Urothelium cell line (cell line): ENCODE results near the gene KIAA0408.

Source experiments
- DNase-seq: peaks from one replicate; pipeline ENCODE4 v3.0.0; 2011; ENCODE audit warnings: low spot score, mixed read lengths
- FAIRE-seq: peaks from 2 replicates; lab custom pipeline; 2011; peaks lifted over from hg19 to GRCh38; lab: Jason Lieb, UNC

KIAA0408 gene

GRCh38 chr6:127459231-127459641 is at the start of gene KIAA0408:
TSS of gene KIAA0408 (minus strand) at chr6:127459389. CDS start at chr6:127453981, 5,408 bp downstream.
- no peak for FAIRE-seq
- DNase-seq: no peak

- no peak for DNase-seq
- FAIRE-seq: no peak
Measured at GRCh38 chr6:127506894-127507293, 47.7 kb upstream of the KIAA0408 start.

DNA sequence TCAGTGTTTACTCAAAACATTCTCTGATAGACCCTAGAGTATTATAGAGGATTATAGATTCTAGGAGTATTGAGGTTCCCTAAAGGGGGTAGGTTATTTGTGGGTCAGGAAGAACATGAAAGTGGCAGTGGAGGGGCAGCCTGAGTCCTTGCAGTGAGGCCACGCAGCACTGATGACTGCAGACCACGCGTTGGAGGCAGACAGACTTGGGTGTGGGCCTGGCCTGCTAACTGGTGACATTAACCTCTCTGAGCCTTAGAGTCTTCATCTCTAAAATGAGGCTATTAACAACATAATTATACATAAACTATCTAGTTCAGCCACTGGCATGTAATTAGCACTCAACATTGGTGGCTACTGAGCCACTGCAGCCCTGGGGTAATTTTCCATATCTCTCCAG is 43.8 kb upstream of the KIAA0408 start:
- FAIRE-seq (no peak), DNase-seq (no peak)

GRCh38 chr6:127497410-127497809 is 38.2 kb upstream of the KIAA0408 start:
- FAIRE-seq: no peak
- DNase-seq: no peak

GRCh38 chr6:127496471-127496870 is 37.3 kb upstream of the KIAA0408 start:
- no peak for DNase-seq
- no peak for FAIRE-seq

DNA sequence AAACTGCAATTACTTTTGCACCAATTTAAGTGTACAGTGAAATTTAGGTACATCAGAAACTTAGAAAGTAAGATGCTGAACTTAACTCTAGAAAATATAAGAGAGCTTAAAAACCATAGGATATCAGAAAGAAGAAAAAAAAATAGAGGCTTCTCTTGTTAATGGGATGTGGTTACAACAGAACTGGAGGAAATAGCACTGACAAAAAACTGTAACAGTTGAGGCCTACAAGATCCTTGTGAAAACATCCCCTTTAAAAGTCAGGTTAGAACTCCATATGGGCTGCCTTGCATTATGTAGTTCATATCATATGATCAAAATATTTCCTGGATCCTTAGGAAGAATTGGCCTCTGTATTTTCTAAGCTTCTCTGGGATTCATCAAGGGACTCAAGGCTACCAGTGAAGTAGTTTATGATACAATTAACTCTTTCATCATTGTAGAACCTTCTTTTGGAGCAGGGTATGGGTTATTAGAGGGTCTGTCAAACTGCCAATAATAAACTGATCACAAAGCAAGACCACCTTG is 35.1 kb upstream of the KIAA0408 start:
- no peak for DNase-seq
- no peak for FAIRE-seq

- FAIRE-seq (no peak), DNase-seq (no peak)
Measured at GRCh38 chr6:127489248-127489647, 30.1 kb upstream of the KIAA0408 start.

DNA sequence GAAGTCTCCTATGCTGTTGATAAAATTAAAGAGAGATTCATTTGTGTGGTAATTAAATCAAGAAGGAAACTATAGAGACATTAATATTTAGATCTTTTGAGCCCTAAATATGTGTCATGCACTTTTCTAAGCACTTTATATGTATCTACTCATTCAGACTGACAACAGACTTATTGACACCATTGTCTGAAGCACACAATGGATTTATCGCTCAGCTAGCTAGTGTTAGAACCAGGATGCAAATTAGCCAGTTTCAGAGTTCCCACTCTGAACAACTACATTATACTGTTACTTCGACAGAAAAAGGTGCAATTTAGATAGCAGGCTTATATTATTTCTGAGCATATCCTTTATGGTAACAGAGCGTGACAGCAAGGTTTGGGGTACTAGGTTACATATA is 27.7 kb upstream of the KIAA0408 start:
- DNase-seq (no peak), FAIRE-seq (no peak)

- DNase-seq (no peak), FAIRE-seq (no peak)
Measured at GRCh38 chr6:127484212-127484863, 25.1 kb upstream of the KIAA0408 start.

- FAIRE-seq (no peak), DNase-seq (no peak)
Measured at GRCh38 chr6:127483399-127484055, 24.3 kb upstream of the KIAA0408 start.

GRCh38 chr6:127482325-127482724 is 23.1 kb upstream of the KIAA0408 start:
- no peak for FAIRE-seq
- no peak for DNase-seq

GRCh38 chr6:127481628-127482027 is 22.4 kb upstream of the KIAA0408 start:
- peak; percentile 14 for DNase-seq
- FAIRE-seq: no peak

- no peak for DNase-seq
- no peak for FAIRE-seq
Measured at GRCh38 chr6:127481111-127481510, 21.9 kb upstream of the KIAA0408 start.

DNA sequence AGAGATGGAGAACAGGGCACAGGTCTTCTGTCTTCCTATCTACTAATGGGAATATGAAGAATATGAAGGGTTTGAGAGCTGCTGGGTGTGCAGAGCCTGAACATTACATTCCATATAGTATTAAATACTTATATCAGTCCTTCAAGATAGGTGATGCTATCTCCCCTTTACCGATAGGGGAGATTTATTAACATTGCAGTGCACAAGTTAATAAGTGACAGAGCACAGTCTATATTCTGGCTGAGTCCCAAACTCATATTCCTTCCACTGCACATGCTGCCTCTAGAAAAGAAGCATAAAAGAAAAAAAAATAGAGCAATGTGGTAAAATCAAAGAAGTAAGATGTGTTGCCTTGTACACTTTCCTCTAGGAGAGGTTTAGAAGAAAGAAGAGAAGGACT is 18.5 kb upstream of the KIAA0408 start:
- DNase-seq (no peak), FAIRE-seq (no peak)

DNA sequence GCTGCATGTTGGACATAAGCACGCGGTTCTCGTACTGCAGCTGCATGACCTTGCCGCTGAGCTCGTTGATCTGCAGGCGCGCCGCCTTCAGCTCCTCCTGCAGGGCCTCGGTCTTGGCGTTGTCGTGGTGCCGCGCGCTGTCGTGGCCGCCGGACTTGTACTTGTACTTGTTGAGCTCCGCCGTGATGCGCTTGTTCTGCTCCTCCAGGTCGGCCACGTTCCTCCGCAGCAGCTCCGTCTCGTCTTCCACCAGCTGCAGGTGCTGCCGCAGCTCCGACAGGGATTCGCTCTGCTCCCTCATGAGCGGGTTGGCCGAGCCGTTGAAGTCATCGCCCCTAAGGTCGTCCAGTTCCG is 16.6 kb upstream of the KIAA0408 start:
- FAIRE-seq: no peak

GRCh38 chr6:127475135-127475822 is 16.1 kb upstream of the KIAA0408 start:
- FAIRE-seq (no peak), DNase-seq (no peak)

More for the DNA sequence above, 16.6 kb upstream of the KIAA0408 start:
- no peak for DNase-seq

DNA sequence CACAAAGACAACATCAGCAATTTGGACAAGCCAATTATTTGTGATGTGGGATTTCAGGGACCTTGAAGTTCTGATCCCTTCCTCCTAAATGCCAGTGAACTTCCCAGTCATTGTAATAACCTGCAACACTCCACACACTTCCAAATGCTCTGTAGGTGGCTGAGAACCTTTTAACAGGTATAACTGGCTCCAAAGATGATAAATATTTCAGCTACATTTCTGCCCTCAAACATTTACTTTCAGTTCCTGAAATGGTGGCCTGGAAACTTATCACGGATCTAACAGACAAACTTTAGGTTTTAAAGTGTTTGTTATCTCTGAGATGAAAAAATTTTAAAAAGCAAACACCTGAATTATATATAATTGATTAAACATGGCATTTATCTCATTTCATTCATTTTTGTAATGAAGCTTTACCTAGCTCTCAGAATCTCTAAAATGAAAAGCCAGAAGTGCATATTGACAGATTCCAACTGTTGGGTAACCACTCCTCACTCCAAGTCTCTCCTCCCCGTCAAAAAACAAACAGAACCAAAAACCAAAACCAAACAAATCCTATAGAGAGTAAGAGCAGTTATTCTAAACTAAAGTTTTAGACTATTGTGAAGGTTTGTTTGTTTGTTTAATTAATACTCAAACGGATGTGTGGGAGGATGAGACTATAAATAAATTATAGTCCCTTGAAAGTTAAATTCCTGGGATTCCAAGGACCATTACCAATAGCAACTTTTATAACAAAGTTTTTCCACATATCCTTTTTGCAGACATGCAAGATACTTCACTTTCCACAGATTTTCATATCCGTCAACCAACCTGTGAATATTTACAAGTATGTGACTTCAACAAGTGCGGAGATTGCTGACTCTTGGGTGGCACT is 12.4 kb upstream of the KIAA0408 start:
- no peak for FAIRE-seq

GRCh38 chr6:127468936-127469335 is 9.7 kb upstream of the KIAA0408 start:
- no peak for FAIRE-seq

More for the DNA sequence above, 12.4 kb upstream of the KIAA0408 start:
- DNase-seq: no peak

GRCh38 chr6:127466416-127466815 is 7.2 kb upstream of the KIAA0408 start:
- FAIRE-seq (no peak), DNase-seq (no peak)

More at GRCh38 chr6:127468936-127469335, 9.7 kb upstream of the KIAA0408 start:
- no peak for DNase-seq

DNA sequence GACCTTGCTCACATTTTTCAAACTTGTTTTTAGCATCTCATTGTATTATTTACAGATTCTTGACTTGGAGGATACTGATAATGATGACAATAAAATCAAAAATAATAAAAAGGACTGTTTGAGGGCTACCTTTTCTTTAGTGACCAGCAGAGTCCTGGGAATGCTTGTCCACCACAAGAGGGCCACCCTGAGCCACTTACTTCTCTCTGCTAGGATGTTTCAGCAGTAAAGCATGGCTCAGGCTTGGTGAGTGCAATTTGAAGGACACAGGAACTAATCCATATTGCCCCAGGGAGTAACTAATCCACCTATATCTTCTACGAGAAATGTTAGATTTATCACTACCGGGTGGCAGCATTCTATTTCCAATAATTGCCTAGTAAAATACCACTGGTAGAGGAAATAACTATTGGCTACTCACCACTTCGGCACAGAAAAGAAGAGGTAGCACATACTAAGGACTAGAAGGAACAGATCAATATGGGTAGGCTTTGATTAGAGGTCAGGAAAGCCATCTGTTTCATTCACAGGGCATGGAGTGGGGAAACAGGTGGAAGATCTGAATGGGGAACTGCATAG is 5.8 kb upstream of the KIAA0408 start:
- FAIRE-seq (no peak), DNase-seq (peak; percentile 70)
